Neural cell (in vitro differentiated cells): ENCODE measurements around the gene RUNX1.

ENCODE experiments used
- CTCF ChIP-seq: fragments of 450-650 bp; IDR thresholded peaks from 2 replicates; pipeline ENCODE4 v1.5.1; 2014; ENCODE audit warnings: antibody characterized with exemption, mild to moderate bottlenecking, moderate library complexity; ENCODE audit not compliant: poor library complexity, severe bottlenecking
- EP300 ChIP-seq: fragments of 450-650 bp; conservative IDR thresholded peaks from 2 replicates; pipeline ENCODE4 v1.6.1; 2014; ENCODE audit warnings: antibody characterized with exemption, mild to moderate bottlenecking, moderate library complexity; ENCODE audit not compliant: poor library complexity, severe bottlenecking
- POLR2AphosphoS5 ChIP-seq: IDR thresholded peaks from 2 replicates; pipeline ENCODE4 v1.6.1; 2012
- REST ChIP-seq: IDR thresholded peaks from 2 replicates; pipeline ENCODE4 v1.6.1; 2012; ENCODE audit warnings: borderline replicate concordance

- TF ChIP-seq EP300 (no peak), POLR2AphosphoS5 (peak; percentile 68), CTCF (no peak), REST (no peak)
Observed at GRCh38 chr21:34891613-34891943, 157.5 kb downstream of the RUNX1 start.
